HuH-7.5 (cell line): Measurements from ENCODE around the gene PDSS2.
A peak's percentile ranks its signal among the peaks of the same experiment; 100 is the strongest.
"Not testable (repeated sequence)": the region's sequence is repeated elsewhere in the genome, so short reads cannot be mapped to it uniquely, and the experiment has no call there.

Source experiments
- DNase-seq: peaks from one replicate; pipeline ENCODE4 v3.0.0; 2011; ENCODE audit warnings: low spot score

Gene PDSS2

GRCh38 chr6:107321793-107322192 is 137.6 kb downstream of the PDSS2 start:
- DNase-seq = no peak

GRCh38 chr6:107319906-107320530 is 139.3 kb downstream of the PDSS2 start:
- DNase-seq = no peak

DNA sequence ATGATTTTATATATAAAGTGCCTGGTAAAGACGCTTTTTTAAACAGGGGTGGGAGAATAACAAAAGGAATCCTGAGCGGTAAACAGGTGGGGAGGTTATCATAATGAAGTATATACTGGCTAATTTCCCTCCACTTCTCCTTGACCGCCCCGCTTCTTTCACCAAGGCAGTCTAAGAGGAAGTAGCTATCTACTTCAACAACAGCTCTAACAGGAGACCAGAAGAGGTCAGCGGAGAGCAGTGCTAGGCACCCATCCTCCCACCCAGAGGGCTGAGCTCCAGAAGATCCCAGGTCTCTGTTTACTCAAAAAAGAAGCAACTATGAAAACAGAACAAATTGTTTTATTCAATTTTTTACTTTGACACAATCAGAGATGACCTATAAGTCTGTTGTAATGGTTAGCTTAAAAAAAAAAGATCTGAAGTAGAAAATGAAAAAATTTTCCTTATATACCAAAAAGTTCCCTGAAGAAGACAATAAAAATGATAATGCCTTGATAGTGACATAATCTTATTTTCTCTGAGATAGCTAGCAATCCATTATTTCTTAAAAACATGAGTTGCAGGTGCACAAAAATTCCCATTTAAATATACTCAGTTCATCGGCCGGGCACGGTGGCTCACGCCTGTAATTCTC is 141.1 kb downstream of the PDSS2 start:
- DNase-seq = peak; percentile 31

DNA sequence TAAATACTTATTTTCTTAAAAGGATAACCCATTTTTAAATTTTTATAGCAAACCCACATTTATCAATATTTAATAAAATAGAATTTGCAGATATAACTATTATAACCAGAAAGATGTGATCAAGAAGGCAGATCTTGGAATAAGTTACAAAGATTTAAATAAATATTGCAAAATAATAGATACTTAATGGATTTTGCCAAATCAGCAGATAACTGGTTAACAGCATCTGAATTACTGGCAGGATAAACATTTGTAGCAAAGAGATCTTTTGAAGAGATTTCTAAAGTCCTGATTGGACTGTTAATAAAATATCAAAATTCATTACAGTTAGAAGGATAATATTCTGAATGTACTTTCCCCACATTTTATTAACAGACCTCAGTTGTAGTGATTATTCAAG is 144.2 kb downstream of the PDSS2 start:
- no peak for DNase-seq

GRCh38 chr6:107314531-107314939 is 144.8 kb downstream of the PDSS2 start:
- no peak for DNase-seq

DNA sequence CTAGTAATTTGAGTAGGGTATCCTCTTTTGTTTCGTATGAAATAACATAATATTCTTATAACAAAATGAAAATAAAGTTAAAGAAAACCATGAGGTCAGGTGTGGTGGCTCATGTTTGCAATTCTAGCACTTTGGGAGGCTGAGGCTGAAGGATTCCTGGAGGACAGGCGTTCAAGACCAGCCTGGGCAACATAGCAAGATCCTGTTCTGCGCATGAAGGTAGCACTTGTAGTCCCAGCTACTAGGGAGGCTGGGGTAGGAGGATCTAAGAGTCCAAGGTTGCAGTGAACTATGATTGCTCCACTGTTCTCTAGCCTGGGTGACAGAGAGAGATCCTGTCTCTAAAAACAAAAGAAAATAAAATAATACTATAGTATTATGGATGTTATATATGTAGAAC is 145.6 kb downstream of the PDSS2 start:
- DNase-seq = no peak

GRCh38 chr6:107310362-107310761 is 149.0 kb downstream of the PDSS2 start:
- DNase-seq = no peak

DNA sequence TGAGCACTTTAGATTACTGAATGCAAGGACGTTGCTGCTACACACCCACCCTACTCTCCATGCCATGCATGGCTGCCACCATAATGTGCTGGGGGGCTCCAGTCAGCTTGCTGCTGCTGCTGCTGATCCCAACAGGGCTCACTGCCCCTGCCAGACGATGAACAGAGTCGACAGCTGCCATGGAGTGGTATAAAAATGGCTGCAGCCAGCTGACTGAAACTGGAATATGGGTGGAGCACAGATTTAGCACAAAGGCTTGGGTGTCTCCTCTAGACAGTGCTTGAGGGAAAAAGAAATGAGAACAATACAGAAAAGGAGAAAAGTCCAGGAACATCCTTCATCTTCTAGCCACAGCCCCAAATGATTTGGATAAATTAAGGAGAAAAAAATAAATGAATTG is 150.7 kb downstream of the PDSS2 start:
- DNase-seq = no peak

DNA sequence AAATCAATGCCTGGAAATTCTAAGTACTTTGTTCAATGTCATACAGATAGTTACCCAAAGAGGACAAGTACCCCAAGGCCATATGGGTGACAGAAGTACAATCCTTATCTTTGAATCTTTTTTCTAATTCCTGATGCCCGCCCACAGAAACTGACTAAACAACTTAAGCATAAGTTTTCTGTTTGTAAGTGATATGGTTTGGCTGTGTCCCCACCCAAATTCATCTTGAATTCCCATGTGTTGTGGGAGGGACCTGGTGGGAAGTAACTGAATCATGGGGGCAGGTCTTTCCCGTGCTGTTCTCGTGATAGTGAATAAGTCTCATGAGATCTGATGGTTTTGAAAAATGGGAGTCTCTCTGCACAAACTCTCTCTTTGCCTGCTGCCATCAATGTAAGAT is 153.4 kb downstream of the PDSS2 start:
- DNase-seq = not testable (repeated sequence)

- DNase-seq = no peak
These were observed 154.0 kb downstream of the PDSS2 start for GRCh38 chr6:107305391-107305790.

- no peak for DNase-seq
These were observed 154.8 kb downstream of the PDSS2 start for GRCh38 chr6:107304421-107305025.

- DNase-seq = no peak
These were observed 166.0 kb downstream of the PDSS2 start for GRCh38 chr6:107293350-107293749.

DNA sequence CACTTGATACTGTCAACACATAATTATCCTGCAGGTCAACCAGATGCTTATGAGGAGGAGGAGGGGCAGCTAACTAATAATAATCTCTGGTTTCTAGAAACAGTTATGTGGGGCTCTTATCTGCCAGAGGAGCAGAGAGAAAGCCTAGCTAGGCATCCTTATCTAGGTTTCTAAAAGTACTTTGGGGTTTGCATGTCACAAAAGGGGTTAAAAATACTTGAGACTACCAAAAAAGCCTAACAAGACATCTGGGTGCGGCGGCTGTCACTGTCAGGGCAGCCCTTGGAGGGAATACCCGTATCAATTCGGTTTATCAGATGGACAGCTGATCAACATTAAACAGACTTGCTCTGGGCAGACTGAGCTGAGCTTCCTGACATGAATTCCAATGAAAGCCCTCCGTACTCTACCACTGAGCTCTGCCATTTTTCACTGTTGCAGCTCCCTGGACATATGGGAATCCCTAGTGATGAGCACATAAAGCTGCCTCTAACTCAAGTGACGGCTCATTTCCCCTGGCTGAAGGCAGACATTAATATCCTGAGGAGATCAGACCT is 166.6 kb downstream of the PDSS2 start:
- no peak for DNase-seq

DNA sequence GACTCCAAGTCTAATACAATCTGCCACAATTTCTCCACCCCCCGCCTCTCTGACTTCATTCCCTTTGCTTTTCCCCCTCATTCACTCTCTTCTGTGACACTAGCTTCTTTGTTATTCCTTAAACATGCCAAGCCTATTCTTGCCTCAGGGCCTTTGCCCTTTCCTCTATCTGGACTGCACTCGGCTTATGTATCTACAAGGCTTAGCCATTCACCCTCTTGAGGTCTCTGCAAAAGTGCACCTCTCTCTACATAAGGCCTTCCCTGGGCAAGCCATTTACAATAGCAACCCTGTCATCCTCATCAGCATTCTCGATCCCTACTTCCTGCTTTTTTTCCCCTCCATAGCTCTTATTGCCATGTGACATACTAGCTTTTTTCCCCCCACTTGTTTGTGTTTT is 168.9 kb downstream of the PDSS2 start:
- DNase-seq = no peak

GRCh38 chr6:107289258-107289657 is 170.1 kb downstream of the PDSS2 start:
- not testable (repeated sequence) for DNase-seq

- not testable (repeated sequence) for DNase-seq
These were observed 173.7 kb downstream of the PDSS2 start for GRCh38 chr6:107285683-107286082.

DNA sequence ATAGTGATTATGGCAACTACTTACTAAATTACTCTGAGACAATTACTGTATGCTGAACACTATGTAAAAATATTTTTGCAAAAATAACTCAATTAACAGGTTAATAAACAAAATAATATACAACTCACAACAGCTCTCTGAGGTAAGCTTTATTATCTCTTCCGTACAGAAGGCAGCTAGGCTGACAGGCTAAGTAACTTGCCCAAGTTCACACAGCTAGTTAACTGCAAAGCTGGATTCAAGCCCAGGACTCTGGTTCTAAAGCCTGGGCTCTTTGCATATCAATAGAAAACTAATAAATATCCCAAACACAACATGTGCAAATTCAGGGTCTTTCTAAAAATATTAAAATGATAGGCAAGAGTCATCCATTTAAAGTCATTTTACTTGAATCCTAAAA is 174.6 kb downstream of the PDSS2 start:
- no peak for DNase-seq

DNA sequence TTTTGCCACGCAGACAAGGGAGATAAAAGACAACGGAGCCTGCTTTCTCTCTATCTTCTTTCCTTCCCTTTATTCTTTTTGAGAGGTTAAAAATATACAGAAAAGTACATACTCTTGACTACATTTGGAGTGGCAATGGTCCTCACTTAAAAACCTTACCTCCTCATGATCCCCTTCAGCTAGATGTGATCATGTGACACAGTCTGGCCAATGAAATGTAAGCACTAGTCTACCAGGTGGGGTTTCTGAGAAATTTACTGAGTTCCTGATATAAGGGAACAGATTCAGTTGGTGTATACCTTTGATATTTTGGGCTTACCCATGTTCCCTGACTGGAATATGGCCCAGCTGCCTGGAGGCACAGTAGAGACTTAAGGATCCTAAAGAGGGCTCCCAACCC is 178.6 kb downstream of the PDSS2 start:
- DNase-seq = no peak

- DNase-seq = not testable (repeated sequence)
These were observed 179.4 kb downstream of the PDSS2 start for GRCh38 chr6:107280001-107280400.

DNA sequence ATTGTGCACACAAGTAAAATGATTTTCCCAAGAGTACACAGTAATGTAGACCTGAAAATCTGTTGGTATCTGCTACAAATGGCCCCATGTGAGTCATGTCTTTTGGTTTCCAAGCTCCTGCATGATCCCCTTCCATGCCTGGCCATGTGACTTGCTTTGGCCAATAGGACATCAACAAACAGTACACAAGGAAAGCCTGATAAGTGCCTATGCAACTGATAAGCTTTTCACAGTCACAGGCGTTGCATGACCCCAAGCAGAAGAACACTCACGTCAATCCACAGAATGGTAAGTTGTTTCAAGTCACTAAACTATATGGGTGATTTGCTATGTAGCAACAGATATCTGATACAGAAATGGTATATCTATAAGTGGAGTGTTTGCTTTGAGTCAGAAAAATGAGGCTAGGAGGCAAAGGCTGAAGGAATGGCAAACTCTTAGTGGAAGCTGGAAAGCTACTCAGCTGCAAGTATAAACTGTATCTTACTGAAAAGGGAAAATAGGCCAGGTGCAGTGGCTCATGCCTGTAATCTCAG is 184.0 kb downstream of the PDSS2 start:
- DNase-seq = peak; percentile 35

GRCh38 chr6:107274288-107274687 is 185.1 kb downstream of the PDSS2 start:
- DNase-seq = no peak

GRCh38 chr6:107272246-107272645 is 187.1 kb downstream of the PDSS2 start:
- DNase-seq = no peak

DNA sequence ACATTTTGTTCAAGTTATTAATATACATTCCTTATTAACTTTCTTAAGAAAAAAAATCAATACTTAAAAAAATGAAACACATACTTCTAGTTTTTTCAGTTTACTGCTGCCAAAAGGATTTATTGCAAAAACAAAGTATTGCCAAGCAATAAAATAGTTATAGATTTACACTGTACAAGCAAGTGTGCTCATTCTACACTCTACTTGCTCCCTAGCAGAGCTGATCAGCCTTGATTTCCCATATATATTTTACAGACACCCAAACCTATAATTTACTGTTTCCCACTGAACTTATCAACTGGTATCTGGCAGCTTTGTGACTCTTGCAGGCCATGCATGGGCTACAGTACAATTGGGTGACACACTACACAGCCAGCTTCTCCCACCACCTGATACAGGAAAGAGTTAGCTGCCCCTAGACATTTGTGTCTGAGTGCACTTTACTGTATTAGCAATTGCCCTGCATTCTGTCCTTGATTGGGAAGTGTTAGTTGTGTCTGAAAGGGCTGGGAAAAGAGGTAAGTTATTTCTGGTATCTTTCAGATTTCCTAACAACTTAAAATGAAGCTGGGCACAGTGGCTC is 188.1 kb downstream of the PDSS2 start:
- DNase-seq = no peak
